ENCODE data around the gene TMPRSS5.

The TMPRSS5 gene

DNA sequence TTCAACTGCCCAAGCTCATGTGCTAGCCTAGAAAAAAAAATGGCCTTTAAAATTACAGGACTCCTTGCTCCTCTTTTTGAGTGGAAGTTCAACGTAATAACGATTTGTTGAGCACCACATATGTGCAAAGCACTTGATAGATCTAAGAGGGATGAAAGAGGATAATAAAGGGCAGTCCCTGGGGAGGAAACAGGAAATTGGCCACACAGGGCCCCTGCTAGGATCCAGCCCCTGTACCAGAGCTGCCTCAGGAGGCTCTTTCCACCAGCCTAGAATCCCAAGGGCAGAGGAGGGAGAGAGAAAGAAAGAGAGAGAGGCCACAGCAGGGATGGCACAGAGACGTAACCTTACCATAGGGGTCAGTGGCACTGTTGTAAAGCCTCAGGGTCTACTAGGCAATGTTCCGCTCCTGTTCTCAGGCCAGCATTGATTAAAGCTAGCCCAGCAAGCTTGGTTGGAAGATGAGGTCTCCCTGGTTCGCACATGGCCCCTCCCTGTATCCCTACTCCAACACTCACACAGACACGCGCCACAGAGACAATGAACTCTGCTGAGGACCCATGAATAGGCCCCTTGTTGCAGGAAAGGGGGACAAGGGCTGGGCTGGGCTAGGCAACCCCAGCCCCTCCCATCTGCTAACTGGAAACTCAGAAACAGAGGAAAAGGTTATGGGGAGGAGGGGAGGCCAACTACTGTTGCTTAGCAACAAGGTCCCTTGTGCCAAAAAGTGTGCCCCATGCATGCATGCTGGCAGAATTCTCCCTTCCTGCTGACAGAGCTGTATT lies at the start of gene TMPRSS5:
TMPRSS5 (minus strand) TSS at position 438 of the 785 bp plus-strand sequence; CDS start at position 354, 84 bp downstream.
- no peak within 1 kb of the TSS for H3K9ac ChIP-seq (ENCODE audit: insufficient read length, low read depth)
- TF ChIP-seq SUZ12 (IDR thresholded peaks at IDR 0.05; ENCODE audit: extremely low read depth, insufficient read depth, insufficient read length) (no peak), YY1 (IDR thresholded peaks at IDR 0.05; ENCODE audit: insufficient read depth, insufficient read length) (no peak), ZNF274 (IDR thresholded peaks at IDR 0.05; ENCODE audit: low read depth, low read length) (no peak)
- no peaks in the 10 kb centered on the region for H3K27me3 ChIP-seq (ENCODE audit: insufficient read depth, insufficient read length)
- peaks cover 22% of the 10 kb centered on the region; the same call in 1 of the 2 replicates for H3K9me3 ChIP-seq (ENCODE audit: insufficient read depth, low read length)
- peaks cover 3% of the 10 kb centered on the region for H3K4me1 ChIP-seq (ENCODE audit: insufficient read depth, insufficient read length)
- DNase-seq (ENCODE audit: low read depth, low spot score) = no peak
- no peaks in the 10 kb centered on the region for H3K36me3 ChIP-seq (ENCODE audit: insufficient read depth, insufficient read length, low read length)
- H3K4me3 ChIP-seq (ENCODE audit: insufficient read length, low read depth) = no peak within 1 kb of the TSS

DNA sequence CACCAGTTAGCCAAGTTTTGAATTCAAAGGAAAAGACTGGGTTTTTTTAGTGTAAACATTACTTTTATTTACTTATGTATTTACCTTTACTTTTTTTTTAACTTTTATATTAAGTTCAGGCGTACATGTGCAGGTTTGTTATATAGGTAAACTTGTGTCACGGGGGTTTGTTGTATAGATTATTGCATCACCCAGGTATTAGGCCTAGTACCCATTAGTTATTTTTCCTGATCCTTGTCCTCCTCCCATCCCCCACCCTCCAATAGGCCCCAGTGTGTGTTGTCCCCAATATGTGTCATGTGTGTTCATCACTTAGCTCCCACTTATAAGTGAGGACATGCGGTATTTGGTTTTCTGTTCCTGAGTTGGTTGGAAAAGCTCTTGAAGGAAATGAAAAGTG lies 46.8 kb upstream of the TMPRSS5 start:
- Histone ChIP-seq H3K36me3 (ENCODE audit: insufficient read depth, insufficient read length, low read length) (peaks cover 54% of the 10 kb centered on the region), H3K9ac (ENCODE audit: insufficient read length, low read depth) (no peak overlapping the region), H3K9me3 (ENCODE audit: insufficient read depth, low read length) (no peaks in the 10 kb centered on the region), H3K27me3 (ENCODE audit: insufficient read depth, insufficient read length) (no peaks in the 10 kb centered on the region), H3K4me3 (ENCODE audit: insufficient read length, low read depth) (no peak overlapping the region), H3K4me1 (ENCODE audit: insufficient read depth, insufficient read length) (no peaks in the 10 kb centered on the region)
- TF ChIP-seq SUZ12 (IDR thresholded peaks at IDR 0.05; ENCODE audit: extremely low read depth, insufficient read depth, insufficient read length) = no peak
- no peak for TF ChIP-seq ZNF274 (IDR thresholded peaks at IDR 0.05; ENCODE audit: low read depth, low read length)
- no peak for TF ChIP-seq YY1 (IDR thresholded peaks at IDR 0.05; ENCODE audit: insufficient read depth, insufficient read length)
- no peak for DNase-seq (ENCODE audit: low read depth, low spot score)

DNA sequence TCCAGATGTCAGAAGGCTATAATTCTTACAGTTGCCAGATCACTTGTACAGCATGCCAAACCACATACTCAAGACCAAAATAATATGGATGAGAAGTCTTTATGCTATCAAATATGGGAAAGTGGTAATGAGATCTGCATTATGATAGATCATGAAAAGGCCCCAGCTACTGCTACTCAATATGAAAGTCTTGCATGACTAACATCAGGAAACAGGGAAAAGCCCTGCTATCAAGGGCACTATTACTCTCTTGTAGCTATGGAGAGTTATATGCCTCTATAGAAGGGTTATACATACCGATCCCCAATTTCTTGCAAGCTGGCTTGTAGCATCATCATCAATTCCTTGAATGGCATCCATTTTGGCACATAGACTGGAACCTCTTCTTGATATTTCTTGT lies 30.2 kb upstream of the TMPRSS5 start:
- H3K9me3 ChIP-seq (ENCODE audit: insufficient read depth, low read length) = no peaks in the 10 kb centered on the region
- H3K4me3 ChIP-seq (ENCODE audit: insufficient read length, low read depth) = no peak overlapping the region
- no peaks in the 10 kb centered on the region for H3K27me3 ChIP-seq (ENCODE audit: insufficient read depth, insufficient read length)
- no peaks in the 10 kb centered on the region for H3K4me1 ChIP-seq (ENCODE audit: insufficient read depth, insufficient read length)
- DNase-seq (ENCODE audit: low read depth, low spot score) = no peak
- H3K36me3 ChIP-seq (ENCODE audit: insufficient read depth, insufficient read length, low read length) = peaks cover 62% of the 10 kb centered on the region
- TF ChIP-seq SUZ12 (IDR thresholded peaks at IDR 0.05; ENCODE audit: extremely low read depth, insufficient read depth, insufficient read length) (no peak), ZNF274 (IDR thresholded peaks at IDR 0.05; ENCODE audit: low read depth, low read length) (no peak), YY1 (IDR thresholded peaks at IDR 0.05; ENCODE audit: insufficient read depth, insufficient read length) (no peak)
- H3K9ac ChIP-seq (ENCODE audit: insufficient read length, low read depth) = no peak overlapping the region

DNA sequence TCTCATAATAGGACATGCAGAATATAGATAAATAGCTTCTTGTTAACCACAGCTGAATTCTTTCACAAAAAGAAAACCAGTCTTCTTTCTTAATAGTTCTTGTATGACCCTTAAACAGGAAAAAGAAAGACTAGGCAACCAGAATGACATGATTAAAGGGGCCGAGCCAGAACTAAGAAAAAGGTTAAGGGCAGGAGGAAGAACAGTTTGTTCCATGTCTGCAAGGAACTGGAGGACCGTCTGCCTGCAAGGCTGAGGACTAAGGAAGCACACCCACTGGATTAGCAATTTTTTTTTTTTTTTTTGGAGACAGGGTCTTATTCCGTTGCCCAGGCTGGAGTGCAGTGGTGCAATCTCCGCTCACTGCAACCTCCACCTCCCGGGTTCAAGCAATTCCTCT lies 26.0 kb upstream of the TMPRSS5 start:
- Histone ChIP-seq H3K9ac (ENCODE audit: insufficient read length, low read depth) (no peak overlapping the region), H3K36me3 (ENCODE audit: insufficient read depth, insufficient read length, low read length) (peaks cover 25% of the 10 kb centered on the region), H3K4me3 (ENCODE audit: insufficient read length, low read depth) (no peak overlapping the region), H3K27me3 (ENCODE audit: insufficient read depth, insufficient read length) (no peaks in the 10 kb centered on the region), H3K4me1 (ENCODE audit: insufficient read depth, insufficient read length) (no peaks in the 10 kb centered on the region), H3K9me3 (ENCODE audit: insufficient read depth, low read length) (no peaks in the 10 kb centered on the region)
- DNase-seq (ENCODE audit: low read depth, low spot score) = no peak
- TF ChIP-seq SUZ12 (IDR thresholded peaks at IDR 0.05; ENCODE audit: extremely low read depth, insufficient read depth, insufficient read length) (no peak), YY1 (IDR thresholded peaks at IDR 0.05; ENCODE audit: insufficient read depth, insufficient read length) (no peak), ZNF274 (IDR thresholded peaks at IDR 0.05; ENCODE audit: low read depth, low read length) (no peak)

DNA sequence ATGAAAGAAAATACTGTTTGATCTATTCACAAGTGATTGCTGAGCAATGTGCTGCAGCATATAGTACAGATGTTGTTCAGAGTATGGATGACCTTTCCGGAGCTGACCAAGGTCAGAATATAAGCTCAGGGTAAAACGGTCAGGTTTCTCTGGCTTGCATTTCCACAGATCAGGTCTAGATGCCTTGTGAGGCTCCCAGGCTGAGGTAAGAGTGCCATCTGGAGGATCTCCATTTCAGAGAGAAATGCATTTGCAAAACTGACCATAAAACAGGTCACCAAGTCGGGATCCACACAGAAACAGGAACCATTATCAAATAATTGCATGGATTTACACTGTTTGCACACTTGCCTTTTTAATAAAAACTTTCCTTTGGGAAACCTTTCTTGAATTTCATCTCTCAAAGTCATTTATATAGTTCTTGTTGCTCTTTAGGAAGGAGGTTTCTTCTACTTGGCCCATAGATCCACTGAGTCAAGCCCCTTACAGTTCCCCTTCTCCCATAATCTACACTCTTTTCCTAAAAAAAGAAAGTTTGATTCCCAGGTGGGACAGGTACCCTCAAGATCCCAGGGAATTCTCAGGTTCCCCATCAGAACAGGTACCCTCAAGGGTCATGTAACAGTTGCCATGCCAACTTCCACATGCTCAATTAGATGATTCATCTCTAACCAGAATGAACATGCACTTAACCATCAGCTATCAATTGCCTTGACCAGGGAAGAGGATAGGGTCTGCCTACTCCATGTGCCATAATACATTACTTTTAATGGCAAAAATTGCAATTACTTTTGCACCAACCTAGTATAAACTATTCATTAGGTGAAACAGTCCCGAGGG lies 25.0 kb upstream of the TMPRSS5 start:
- TF ChIP-seq SUZ12 (IDR thresholded peaks at IDR 0.05; ENCODE audit: extremely low read depth, insufficient read depth, insufficient read length) = no peak
- no peak for TF ChIP-seq YY1 (IDR thresholded peaks at IDR 0.05; ENCODE audit: insufficient read depth, insufficient read length)
- no peak for TF ChIP-seq ZNF274 (IDR thresholded peaks at IDR 0.05; ENCODE audit: low read depth, low read length)
- peak; percentile 44 for DNase-seq (ENCODE audit: low read depth, low spot score)

DNA sequence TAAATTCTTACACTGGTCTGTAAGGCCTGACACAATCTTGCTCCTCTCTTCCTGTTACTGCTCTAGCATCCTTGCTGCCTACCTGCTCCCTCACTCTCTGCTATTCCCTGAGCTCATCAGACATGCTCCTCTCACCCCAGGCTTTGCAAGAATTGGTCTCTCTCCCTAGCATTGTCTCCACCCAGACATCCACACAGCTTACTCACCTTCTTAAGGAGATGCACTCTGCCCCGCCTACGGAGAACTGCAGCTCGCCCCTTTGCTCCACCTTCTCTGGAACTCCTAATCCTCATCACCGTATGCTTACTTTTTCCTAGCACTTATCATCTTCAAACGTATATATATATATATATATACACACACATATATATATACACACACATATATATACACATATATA lies 23.3 kb upstream of the TMPRSS5 start:
- Histone ChIP-seq H3K4me3 (ENCODE audit: insufficient read length, low read depth) (no peak overlapping the region), H3K36me3 (ENCODE audit: insufficient read depth, insufficient read length, low read length) (peaks cover 10% of the 10 kb centered on the region), H3K27me3 (ENCODE audit: insufficient read depth, insufficient read length) (no peaks in the 10 kb centered on the region), H3K4me1 (ENCODE audit: insufficient read depth, insufficient read length) (no peaks in the 10 kb centered on the region), H3K9me3 (ENCODE audit: insufficient read depth, low read length) (no peaks in the 10 kb centered on the region), H3K9ac (ENCODE audit: insufficient read length, low read depth) (no peak overlapping the region)
- TF ChIP-seq ZNF274 (IDR thresholded peaks at IDR 0.05; ENCODE audit: low read depth, low read length) (no peak), SUZ12 (IDR thresholded peaks at IDR 0.05; ENCODE audit: extremely low read depth, insufficient read depth, insufficient read length) (no peak), YY1 (IDR thresholded peaks at IDR 0.05; ENCODE audit: insufficient read depth, insufficient read length) (no peak)
- DNase-seq (ENCODE audit: low read depth, low spot score) = peak; percentile 8

More for the DNA sequence above, 25.0 kb upstream of the TMPRSS5 start:
- H3K4me1 ChIP-seq (ENCODE audit: insufficient read depth, insufficient read length) = no peaks in the 10 kb centered on the region
- H3K36me3 ChIP-seq (ENCODE audit: insufficient read depth, insufficient read length, low read length) = peaks cover 15% of the 10 kb centered on the region
- no peaks in the 10 kb centered on the region for H3K27me3 ChIP-seq (ENCODE audit: insufficient read depth, insufficient read length)
- H3K9me3 ChIP-seq (ENCODE audit: insufficient read depth, low read length) = no peaks in the 10 kb centered on the region
- H3K4me3 ChIP-seq (ENCODE audit: insufficient read length, low read depth) = no peak overlapping the region
- H3K9ac ChIP-seq (ENCODE audit: insufficient read length, low read depth) = no peak overlapping the region

DNA sequence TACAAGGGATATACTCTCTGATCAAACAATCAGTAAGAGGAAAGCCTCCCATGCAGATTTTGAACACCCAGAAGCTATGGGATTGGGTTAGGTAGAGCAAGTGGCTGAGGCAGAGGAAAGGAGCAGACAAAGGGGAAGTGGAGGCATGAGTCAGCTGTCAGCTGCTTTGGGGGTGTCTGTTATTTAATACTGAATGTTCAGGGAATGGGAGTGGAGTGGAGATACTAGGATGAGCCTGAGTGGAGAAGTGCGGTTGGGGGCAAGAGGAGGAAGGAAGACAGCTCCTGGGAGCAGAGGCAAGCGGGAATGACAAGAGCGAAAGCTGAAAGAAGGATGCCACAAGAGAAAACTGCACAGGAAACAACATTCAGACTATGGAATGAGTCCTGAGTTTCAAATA lies 22.7 kb upstream of the TMPRSS5 start:
- Histone ChIP-seq H3K4me1 (ENCODE audit: insufficient read depth, insufficient read length) (no peaks in the 10 kb centered on the region), H3K36me3 (ENCODE audit: insufficient read depth, insufficient read length, low read length) (peaks cover 10% of the 10 kb centered on the region), H3K9me3 (ENCODE audit: insufficient read depth, low read length) (no peaks in the 10 kb centered on the region), H3K4me3 (ENCODE audit: insufficient read length, low read depth) (no peak overlapping the region), H3K27me3 (ENCODE audit: insufficient read depth, insufficient read length) (no peaks in the 10 kb centered on the region), H3K9ac (ENCODE audit: insufficient read length, low read depth) (no peak overlapping the region)
- DNase-seq (ENCODE audit: low read depth, low spot score) = no peak
- TF ChIP-seq YY1 (IDR thresholded peaks at IDR 0.05; ENCODE audit: insufficient read depth, insufficient read length) (no peak), SUZ12 (IDR thresholded peaks at IDR 0.05; ENCODE audit: extremely low read depth, insufficient read depth, insufficient read length) (no peak)

Data from NT2/D1 (cell line).